Tibial artery (tissue), 4 donors: ENCODE data around the gene NLE1.
"Not testable (repeated sequence)": the region's sequence is repeated elsewhere in the genome, so short reads cannot be mapped to it uniquely, and the experiment has no call there.

Experiments used
- DNase-seq, 2 donors: peaks; one replicate each; pipeline ENCODE4 v3.0.0-alpha.2; 2019
- H3K27ac ChIP-seq, 2 donors: fragments of 200-600 bp; sonication (generic) in 1 of 2; 1 replicate in 1 of 2; 2 replicates in 1 of 2; pipeline ENCODE4 v1.5.1; 2018 to 2019; ENCODE audit warnings: mild to moderate bottlenecking in 1 of 2
- H3K27me3 ChIP-seq, 2 donors: fragments of 200-600 bp; sonication (generic) in 1 of 2; one replicate each; pipeline versions ENCODE4 v1.5.1 to v1.6.0; 2016 to 2019
- H3K36me3 ChIP-seq, 3 donors: fragments of 200-600 bp; sonication (generic) in 2 of 3; one replicate each; pipeline ENCODE4 v1.5.1; 2016 to 2019; ENCODE audit warnings: mild to moderate bottlenecking in 2 of 3
- H3K4me1 ChIP-seq, 4 donors: fragments of 200-600 bp; sonication (generic) in 2 of 4; 1 replicate in 3 of 4; 2 replicates in 1 of 4; pipeline ENCODE4 v1.5.1; 2016 to 2019
- H3K4me3 ChIP-seq, 2 donors: fragments of 200-600 bp; sonication (generic) in 1 of 2; 1 replicate in 1 of 2; 2 replicates in 1 of 2; pipeline ENCODE4 v1.5.1; 2018 to 2019; ENCODE audit warnings: mild to moderate bottlenecking in 2 of 2
- H3K9me3 ChIP-seq, 3 donors: fragments of 200-600 bp; sonication (generic) in 1 of 3; one replicate each; pipeline ENCODE4 v1.5.1; 2016 to 2019
- CTCF ChIP-seq, 2 experiments: fragments of 200-600 bp in 1 of 2; fragments of 450-650 bp in 1 of 2; IDR thresholded peaks; one replicate each; pipeline ENCODE4 v1.5.1; 2017 to 2019; ENCODE audit warnings: antibody characterized with exemption in 2 of 2, mild to moderate bottlenecking in 1 of 2, moderate library complexity in 1 of 2
- intact Hi-C: fragments of 100-400 bp; cut with DNase I; formaldehyde crosslinking; loops from one replicate; pipeline ENCODE4 v1.15.0; 2023; ENCODE audit warnings: low total_unique reads

NLE1 gene

GRCh38 chr17:35174835-35175334 lies 32.8 kb upstream of the NLE1 start:
- Histone ChIP-seq H3K27ac (no peak overlapping the region), H3K27me3 (peaks cover 0 to 10% of the 10 kb centered on the region in 2 donors), H3K36me3 (no peaks in the 10 kb centered on the region), H3K4me1 (no peaks in the 10 kb centered on the region), H3K4me3 (no peak overlapping the region), H3K9me3 (no peaks in the 10 kb centered on the region)
- intact Hi-C loops, result loop anchor here (10.0 kb wide), 1 partner anchor 360 kb away; the partner anchor contains the start of gene SLFN12L
- TF ChIP-seq CTCF (IDR thresholded peaks at IDR 0.05), result no peak
- DNase-seq, result no peak

- not testable (repeated sequence) for H3K27ac ChIP-seq, DNase-seq, H3K36me3 ChIP-seq, H3K4me3 ChIP-seq, H3K4me1 ChIP-seq, H3K9me3 ChIP-seq
- intact Hi-C loops, result loop anchor here (10.0 kb wide), 1 partner anchor 362 kb away; the partner anchor contains the start of gene SLFN12L
- peaks cover 0 to 17% of the 10 kb centered on the region in 2 donors for H3K27me3 ChIP-seq
These were observed 30.2 kb upstream of the NLE1 start for GRCh38 chr17:35172321-35172720.

GRCh38 chr17:35171834-35172233 lies 29.7 kb upstream of the NLE1 start:
- no peak for DNase-seq
- H3K27me3 ChIP-seq, result peaks cover 0 to 17% of the 10 kb centered on the region in 2 donors
- TF ChIP-seq CTCF (IDR thresholded peaks at IDR 0.05), result no peak
- H3K9me3 ChIP-seq, result no peaks in the 10 kb centered on the region
- H3K27ac ChIP-seq, result no peak overlapping the region
- intact Hi-C loops, result loop anchor here (10.0 kb wide), 1 partner anchor 363 kb away; the partner anchor contains the start of gene SLFN12L
- no peaks in the 10 kb centered on the region for H3K36me3 ChIP-seq
- no peaks in the 10 kb centered on the region for H3K4me1 ChIP-seq
- H3K4me3 ChIP-seq, result no peak overlapping the region

GRCh38 chr17:35170968-35171771 lies 29.1 kb upstream of the NLE1 start:
- Histone ChIP-seq H3K27me3 (peaks cover 0 to 17% of the 10 kb centered on the region in 2 donors), H3K9me3 (no peaks in the 10 kb centered on the region), H3K36me3 (no peaks in the 10 kb centered on the region), H3K27ac (no peak overlapping the region), H3K4me3 (no peak overlapping the region), H3K4me1 (no peaks in the 10 kb centered on the region)
- intact Hi-C loops, result loop anchor here (10.0 kb wide), 1 partner anchor 364 kb away; the partner anchor contains the start of gene SLFN12L
- peak; percentile 9 to 43 for TF ChIP-seq CTCF (IDR thresholded peaks at IDR 0.05)
- peak in 1 of 2 donors; percentile 28 for DNase-seq

- intact Hi-C loops, result loop anchor here (10.0 kb wide), 1 partner anchor 365 kb away; the partner anchor contains the start of gene SLFN12L
- H3K36me3 ChIP-seq, result no peaks in the 10 kb centered on the region
These were observed 27.8 kb upstream of the NLE1 start for GRCh38 chr17:35169835-35170363.

More at GRCh38 chr17:35169835-35170363, 27.8 kb upstream of the NLE1 start:
- H3K27me3 ChIP-seq, result peaks cover 0 to 14% of the 10 kb centered on the region in 2 donors
- H3K9me3 ChIP-seq, result no peaks in the 10 kb centered on the region
- H3K27ac ChIP-seq, result no peak overlapping the region
- no peak overlapping the region for H3K4me3 ChIP-seq
- TF ChIP-seq CTCF (IDR thresholded peaks at IDR 0.05), result no peak
- H3K4me1 ChIP-seq, result no peaks in the 10 kb centered on the region
- DNase-seq, result no peak
